MCF 10A (cell line): ENCODE data around the gene MAP1LC3A. TPM values are rescaled to one million over a fixed set of nuclear protein-coding genes. Genes with fewer than 3 reads are reported as not detected.

ENCODE experiments used
- Bru-seq: library from RNA; stranded (reverse); fragments of 400-500 nt; gene quantifications from one replicate; lab custom pipeline; 2021; lab: Mats Ljungman, UMichigan
- BruChase-seq, 2 experiments: library from RNA; stranded (reverse); fragments of 400-500 nt; gene quantifications; one replicate each; lab custom pipeline; 2021; lab: Mats Ljungman, UMichigan
- BruUV-seq: library from RNA; stranded (reverse); fragments of 400-500 nt; replicated peaks from 2 replicates; lab custom pipeline; 2021; lab: Mats Ljungman, UMichigan
- CTCF ChIA-PET: fragments of 300-600 bp; sonication (Branson Sonifier 250); formaldehyde crosslinking; extraction: SDS; loops from one replicate; lab custom pipeline; 2021; ENCODE audit warnings: antibody characterized with exemption, inconsistent platforms; lab: Yijun Ruan, JAX
- POLR2A ChIA-PET: fragments of 300-600, 350-650 bp; sonication (Branson Sonifier 250); formaldehyde crosslinking; extraction: SDS; loops from one replicate; lab custom pipeline; 2020; ENCODE audit warnings: antibody characterized with exemption, inconsistent platforms; lab: Yijun Ruan, JAX
- DNase-seq: peaks from one replicate; pipeline ENCODE4 v3.0.0-alpha.2; 2018; ENCODE audit not compliant: unreplicated experiment
- H3K27ac Mint-ChIP-seq: one replicate; pipeline ENCODE4 v1.8.0; 2022; ENCODE audit warnings: mild to moderate bottlenecking, low read depth, mixed read lengths; ENCODE audit not compliant: unreplicated experiment
- H3K27me3 Mint-ChIP-seq: one replicate; pipeline ENCODE4 v1.8.0; 2022; ENCODE audit warnings: mixed read lengths; ENCODE audit not compliant: insufficient read depth, unreplicated experiment
- H3K36me3 Mint-ChIP-seq: one replicate; pipeline ENCODE4 v1.8.0; 2022; ENCODE audit warnings: mild to moderate bottlenecking, moderate library complexity, mixed read lengths; ENCODE audit not compliant: insufficient read depth, unreplicated experiment
- H3K4me1 Mint-ChIP-seq: one replicate; pipeline ENCODE4 v1.8.0; 2022; ENCODE audit warnings: mixed read lengths; ENCODE audit not compliant: insufficient read depth, unreplicated experiment
- H3K4me3 Mint-ChIP-seq: one replicate; pipeline ENCODE4 v1.8.0; 2022; ENCODE audit warnings: mild to moderate bottlenecking, moderate library complexity, mixed read lengths; ENCODE audit not compliant: unreplicated experiment
- H3K9me3 Mint-ChIP-seq: one replicate; pipeline ENCODE4 v1.8.0; 2022; ENCODE audit warnings: mixed read lengths; ENCODE audit not compliant: unreplicated experiment
- CTCF ChIP-seq: fragments of 200-600 bp; IDR thresholded peaks from one replicate; pipeline ENCODE4 v1.8.0; 2022; ENCODE audit warnings: antibody characterized with exemption, mild to moderate bottlenecking; ENCODE audit not compliant: unreplicated experiment
- intact Hi-C: fragments of 100-400 bp; cut with micrococcal nuclease; formaldehyde crosslinking; loops from 2 replicates; pipeline ENCODE4 v1.14.1; 2022
- long read RNA-seq: library from polyadenylated mRNA; stranded (forward); transcript quantifications from one replicate; pipeline ENCODE4 v2.0.0, GENCODE V29; 2022
- total RNA-seq: library from RNA; stranded (reverse); gene quantifications from 2 replicates; pipeline ENCODE4 v1.2.3, GENCODE V29; 2022

The MAP1LC3A gene
- total RNA-seq (10.5 and 10.7 TPM in 2 replicates), Bru-seq, nascent RNA (percentile 38 among the genes with signal in this experiment), BruChase-seq, experiment 1, labeled RNA remaining after a 6-hour chase (percentile 59 among the genes with signal in this experiment), BruChase-seq, experiment 2, labeled RNA remaining after a 2-hour chase (percentile 41 among the genes with signal in this experiment)
- long read RNA-seq, partial matches to known transcripts, result 0 of 4 reads
- long read RNA-seq, other reads (novel, unspliced or antisense), result 1 of 4 reads

- peak within 1 kb of the TSS; percentile 91 for H3K4me3 Mint-ChIP-seq
- H3K9me3 Mint-ChIP-seq, result no peaks in the 10 kb centered on the region
- peak; percentile 79 for DNase-seq
- H3K36me3 Mint-ChIP-seq, result peaks cover 7% of the 10 kb centered on the region
- H3K27me3 Mint-ChIP-seq, result no peaks in the 10 kb centered on the region
- ChIA-PET POLR2A (interaction anchor here (0.6 to 1.7 kb wide), 6 partner anchors 11 to 223 kb away, joined by 3 to 11 read pairs (median 4); partner anchors contain the start of gene DYNLRB1), CTCF (interaction anchor here (0.6 to 2.5 kb wide), 4 partner anchors 21 to 246 kb away, joined by 3 to 10 read pairs (median 4); no protein-coding TSS in a partner anchor)
- H3K4me1 Mint-ChIP-seq, result peaks cover 21% of the 10 kb centered on the region
- no TSS peak for BruUV-seq
- H3K27ac Mint-ChIP-seq, result peak within 1 kb of the TSS; percentile 85
- TF ChIP-seq CTCF, result no peak
- intact Hi-C loops, result no loop called here
Measured at GRCh38 chr20:34558320-34559218, at the start of gene MAP1LC3A. Gene MAP1LC3A, plus strand, starts transcription at chr20:34558718. Its CDS starts 151 bp downstream, at chr20:34558869.

GRCh38 chr20:34510575-34510974, 47.9 kb upstream of the MAP1LC3A start:
- no peak for TF ChIP-seq CTCF
- Mint-ChIP-seq H3K4me1 (peaks cover 15% of the 10 kb centered on the region), H3K27me3 (no peaks in the 10 kb centered on the region), H3K27ac (no peak overlapping the region), H3K4me3 (no peak overlapping the region), H3K9me3 (no peaks in the 10 kb centered on the region), H3K36me3 (peaks cover 63% of the 10 kb centered on the region)
- ChIA-PET POLR2A (interaction anchor here (0.7 kb wide), 1 partner anchor 119 kb away, joined by 3 read pairs; no protein-coding TSS in a partner anchor), CTCF (interaction anchor here (0.6 to 0.8 kb wide), 2 partner anchors 198 to 216 kb away, joined by 3 to 4 read pairs; no protein-coding TSS in a partner anchor)
- DNase-seq, result no peak
- intact Hi-C loops, result no loop called here
- BruUV-seq, result no TSS peak

DNA sequence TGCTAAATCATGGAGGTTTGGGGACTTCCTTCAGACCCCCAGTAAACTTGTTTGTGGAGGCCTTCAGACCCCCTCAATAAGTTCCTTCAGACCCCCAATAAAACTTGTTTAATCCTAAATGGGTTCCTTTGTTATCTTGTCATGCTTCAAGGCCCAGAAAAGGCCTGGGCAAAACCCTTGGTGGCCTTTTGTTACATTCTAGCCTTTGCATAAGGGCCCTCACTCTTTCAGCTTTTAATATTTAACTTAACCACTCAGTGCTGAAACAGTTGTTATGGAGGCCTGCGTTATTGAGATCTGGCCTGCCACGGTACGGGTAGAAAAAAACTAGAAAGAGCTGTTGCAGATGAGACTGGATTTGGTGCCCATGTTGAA, 46.6 kb upstream of the MAP1LC3A start:
- DNase-seq, result no peak
- H3K27ac Mint-ChIP-seq, result peak overlapping the region; percentile 18
- no peak overlapping the region for H3K4me3 Mint-ChIP-seq
- POLR2A ChIA-PET, result interaction anchor here (0.6 to 1.3 kb wide), 3 partner anchors 14 to 700 kb away, joined by 3 to 5 read pairs (median 3); partner anchors contain the start of gene AHCY
- BruUV-seq, result no TSS peak
- H3K27me3 Mint-ChIP-seq, result no peaks in the 10 kb centered on the region
- peaks cover 60% of the 10 kb centered on the region for H3K36me3 Mint-ChIP-seq
- intact Hi-C loops, result no loop called here
- CTCF ChIA-PET, result interaction anchor here (0.7 to 1.9 kb wide), 5 partner anchors 19 to 321 kb away, joined by 3 to 9 read pairs (median 3); no protein-coding TSS in a partner anchor
- H3K9me3 Mint-ChIP-seq, result no peaks in the 10 kb centered on the region
- peaks cover 15% of the 10 kb centered on the region for H3K4me1 Mint-ChIP-seq
- no peak for TF ChIP-seq CTCF
